Thoracic aorta (tissue), 2 donors: Measurements from ENCODE around the gene PRKCA. TPM values are rescaled to one million over a fixed set of nuclear protein-coding genes. Genes with fewer than 3 reads are reported as not detected.

Experiments
- ATAC-seq: fragments of 150-250 bp; one replicate; pipeline ENCODE4 v1.8.0; 2017; ENCODE audit warnings: low read depth; ENCODE audit not compliant: insufficient number of reproducible peaks, low FRiP score
- DNase-seq: peaks from one replicate; pipeline ENCODE4 v3.0.0-alpha.2; 2020; ENCODE audit warnings: low spot score
- H3K27ac ChIP-seq, 2 donors: fragments of 200-600 bp; sonication (generic); 1 replicate in 1 of 2; 2 replicates in 1 of 2; pipeline ENCODE4 v1.5.1; 2016; ENCODE audit warnings: mild to moderate bottlenecking in 2 of 2, moderate library complexity in 2 of 2
- H3K27me3 ChIP-seq: fragments of 200-600 bp; sonication (generic); replicated peaks from 2 replicates; pipeline ENCODE4 v1.6.0; 2016; ENCODE audit warnings: mild to moderate bottlenecking; ENCODE audit not compliant: insufficient read depth
- H3K36me3 ChIP-seq: fragments of 200-600 bp; sonication (generic); one replicate; pipeline ENCODE4 v1.5.1; 2016
- H3K4me1 ChIP-seq, 2 donors: fragments of 200-600 bp; sonication (generic); 1 replicate in 1 of 2; 2 replicates in 1 of 2; pipeline versions ENCODE4 v1.5.1 to v1.6.0; 2016; ENCODE audit warnings: low read depth in 2 of 2, mild to moderate bottlenecking in 1 of 2; ENCODE audit not compliant: control insufficient read depth in 1 of 2
- H3K4me3 ChIP-seq: fragments of 200-600 bp; sonication (generic); 2 replicates; pipeline ENCODE4 v1.5.1; 2016; ENCODE audit warnings: mild to moderate bottlenecking
- H3K9me3 ChIP-seq: fragments of 200-600 bp; sonication (generic); 2 replicates; pipeline ENCODE4 v1.5.1; 2016
- total RNA-seq, 2 donors: library from RNA; depleted of rRNA; stranded (reverse); fragments of >200 nt; gene quantifications; one replicate each; pipeline versions ENCODE4 v1.1.0 to v1.2.3, GENCODE V29; 2016
- TF ChIP-seq, protein P1 (sequence below): fragments of 200-600 bp; sonication (generic); IDR thresholded peaks from one replicate; pipeline ENCODE4 v1.5.1; 2019; ENCODE audit warnings: antibody characterized with exemption

The PRKCA gene
- total RNA-seq, 2 donors from 2014 or later = 9.1 to 11.6 TPM

DNA sequence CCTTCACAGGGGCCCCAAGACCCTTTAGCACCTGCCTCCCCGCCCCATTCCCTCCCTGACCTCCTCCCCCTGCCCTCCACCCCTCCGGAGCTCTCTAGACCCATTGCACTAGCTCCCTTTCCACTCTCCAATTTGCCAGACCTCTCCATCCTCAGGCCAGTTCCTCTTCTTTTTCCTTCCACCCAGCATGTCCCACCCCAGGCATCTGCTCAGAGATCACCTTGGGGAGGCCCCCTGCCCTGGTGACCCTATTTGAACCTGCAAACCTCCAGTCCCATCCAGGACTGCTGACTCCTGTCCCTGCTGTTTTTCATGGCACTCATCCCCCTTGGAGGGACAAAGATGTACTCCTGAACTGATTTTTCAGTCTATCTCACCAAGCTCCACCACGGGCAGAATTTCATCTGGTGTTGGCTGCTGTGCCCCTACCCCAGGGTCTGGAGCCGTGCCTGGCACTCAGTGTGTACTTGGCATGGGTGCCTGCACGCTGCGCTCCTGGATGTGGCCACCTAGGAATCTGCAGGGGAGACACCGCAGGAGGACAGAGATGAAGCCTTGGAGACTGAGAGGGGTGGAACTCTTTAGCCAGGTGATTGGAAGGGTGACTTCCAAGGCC, 446.9 kb downstream of the PRKCA start:
- no peaks in the 10 kb centered on the region for H3K36me3 ChIP-seq
- H3K4me3 ChIP-seq = no peak overlapping the region
- H3K27ac ChIP-seq = no peak overlapping the region
- DNase-seq (no peak), ATAC-seq (no peak)
- no peaks in the 10 kb centered on the region for H3K27me3 ChIP-seq
- no peaks in the 10 kb centered on the region for H3K9me3 ChIP-seq
- TF ChIP-seq, protein P1, sequence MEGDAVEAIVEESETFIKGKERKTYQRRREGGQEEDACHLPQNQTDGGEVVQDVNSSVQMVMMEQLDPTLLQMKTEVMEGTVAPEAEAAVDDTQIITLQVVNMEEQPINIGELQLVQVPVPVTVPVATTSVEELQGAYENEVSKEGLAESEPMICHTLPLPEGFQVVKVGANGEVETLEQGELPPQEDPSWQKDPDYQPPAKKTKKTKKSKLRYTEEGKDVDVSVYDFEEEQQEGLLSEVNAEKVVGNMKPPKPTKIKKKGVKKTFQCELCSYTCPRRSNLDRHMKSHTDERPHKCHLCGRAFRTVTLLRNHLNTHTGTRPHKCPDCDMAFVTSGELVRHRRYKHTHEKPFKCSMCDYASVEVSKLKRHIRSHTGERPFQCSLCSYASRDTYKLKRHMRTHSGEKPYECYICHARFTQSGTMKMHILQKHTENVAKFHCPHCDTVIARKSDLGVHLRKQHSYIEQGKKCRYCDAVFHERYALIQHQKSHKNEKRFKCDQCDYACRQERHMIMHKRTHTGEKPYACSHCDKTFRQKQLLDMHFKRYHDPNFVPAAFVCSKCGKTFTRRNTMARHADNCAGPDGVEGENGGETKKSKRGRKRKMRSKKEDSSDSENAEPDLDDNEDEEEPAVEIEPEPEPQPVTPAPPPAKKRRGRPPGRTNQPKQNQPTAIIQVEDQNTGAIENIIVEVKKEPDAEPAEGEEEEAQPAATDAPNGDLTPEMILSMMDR = no peak
- H3K4me1 ChIP-seq = no peaks in the 10 kb centered on the region

DNA sequence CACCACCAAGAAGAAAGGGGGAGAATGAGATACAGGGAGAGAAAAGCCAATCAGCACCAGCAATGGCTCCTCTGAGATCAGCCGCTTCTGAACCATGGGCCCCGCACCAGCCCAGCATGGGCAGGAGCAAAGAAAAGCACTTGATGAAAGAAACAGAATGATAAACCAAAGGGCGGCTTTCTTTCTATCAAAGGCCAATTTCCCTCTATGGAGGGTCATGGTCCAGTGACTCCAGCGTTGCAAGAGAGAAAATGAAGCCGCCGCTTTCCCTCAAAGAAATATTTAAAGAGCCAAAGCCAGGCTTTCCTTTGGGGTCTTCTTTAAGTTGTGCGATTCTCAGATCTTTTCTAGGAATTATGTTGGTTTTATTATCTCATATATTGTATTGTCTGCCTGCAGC, 447.7 kb downstream of the PRKCA start:
- H3K27ac ChIP-seq = no peak overlapping the region
- H3K27me3 ChIP-seq = no peaks in the 10 kb centered on the region
- DNase-seq (no peak), ATAC-seq (no peak)
- H3K36me3 ChIP-seq = no peaks in the 10 kb centered on the region
- no peaks in the 10 kb centered on the region for H3K9me3 ChIP-seq
- TF ChIP-seq, protein P1 = no peak
- no peaks in the 10 kb centered on the region for H3K4me1 ChIP-seq
- no peak overlapping the region for H3K4me3 ChIP-seq

DNA sequence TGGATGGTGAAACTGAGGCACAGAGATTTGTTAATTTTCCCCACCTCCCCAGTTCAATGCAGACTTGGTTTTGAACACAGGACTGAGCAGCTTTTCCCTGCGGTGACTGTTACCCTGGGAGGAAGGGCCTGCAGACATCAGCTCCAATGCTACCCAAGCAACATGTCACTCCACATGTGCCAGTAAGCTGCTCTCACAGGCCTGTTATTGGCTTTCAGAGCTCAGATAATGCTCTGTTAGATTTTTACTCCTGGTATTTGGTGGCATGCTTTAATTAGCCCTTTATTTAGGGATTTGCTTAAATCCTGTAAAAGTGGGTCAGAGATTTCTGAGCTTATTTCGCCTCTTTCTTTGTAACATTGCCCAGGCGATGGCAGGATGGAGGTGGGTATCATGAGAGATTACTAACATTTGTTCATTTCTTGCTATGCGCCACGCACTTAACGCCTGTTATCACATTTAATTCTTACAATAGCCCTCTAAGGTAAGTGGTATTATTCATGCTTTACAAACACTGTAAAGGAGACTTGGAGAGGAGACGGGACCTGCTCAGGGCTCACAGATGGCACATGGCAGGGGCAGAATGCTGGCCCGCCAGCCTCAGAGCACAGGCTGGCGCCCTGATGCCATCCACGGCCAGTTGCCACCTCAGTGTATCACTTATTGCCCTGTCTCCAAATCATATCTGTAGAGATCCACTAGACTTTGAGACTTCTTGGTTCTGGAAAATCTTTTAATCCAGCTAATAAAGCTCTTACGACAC, 448.5 kb downstream of the PRKCA start:
- TF ChIP-seq, protein P1 = no peak
- Histone ChIP-seq H3K9me3 (no peaks in the 10 kb centered on the region), H3K36me3 (no peaks in the 10 kb centered on the region), H3K4me1 (no peaks in the 10 kb centered on the region), H3K4me3 (no peak overlapping the region), H3K27ac (no peak overlapping the region), H3K27me3 (no peaks in the 10 kb centered on the region)
- DNase-seq (no peak), ATAC-seq (no peak)

DNA sequence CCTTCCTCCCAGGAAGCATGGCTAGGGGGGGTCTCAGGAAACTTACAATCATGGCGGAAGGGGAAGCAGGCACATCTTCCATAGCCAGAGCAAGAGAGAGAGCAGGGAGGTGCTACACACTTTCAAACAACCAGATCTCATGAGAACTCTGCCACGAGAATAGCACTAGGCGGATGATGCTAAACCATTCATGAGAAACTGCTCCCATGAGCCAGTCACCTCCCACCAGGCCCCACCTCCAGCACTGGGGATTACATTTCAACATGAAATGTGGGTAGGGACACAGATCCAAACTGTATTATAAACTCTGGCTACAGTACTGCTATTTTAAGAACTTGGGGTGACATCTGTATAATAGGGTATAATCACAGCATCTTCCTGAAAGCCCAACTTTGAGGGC, 449.4 kb downstream of the PRKCA start:
- Histone ChIP-seq H3K27me3 (no peaks in the 10 kb centered on the region), H3K4me1 (no peaks in the 10 kb centered on the region), H3K9me3 (no peaks in the 10 kb centered on the region), H3K4me3 (no peak overlapping the region), H3K27ac (no peak overlapping the region), H3K36me3 (no peaks in the 10 kb centered on the region)
- TF ChIP-seq, protein P1 = no peak
- ATAC-seq (no peak), DNase-seq (no peak)

DNA sequence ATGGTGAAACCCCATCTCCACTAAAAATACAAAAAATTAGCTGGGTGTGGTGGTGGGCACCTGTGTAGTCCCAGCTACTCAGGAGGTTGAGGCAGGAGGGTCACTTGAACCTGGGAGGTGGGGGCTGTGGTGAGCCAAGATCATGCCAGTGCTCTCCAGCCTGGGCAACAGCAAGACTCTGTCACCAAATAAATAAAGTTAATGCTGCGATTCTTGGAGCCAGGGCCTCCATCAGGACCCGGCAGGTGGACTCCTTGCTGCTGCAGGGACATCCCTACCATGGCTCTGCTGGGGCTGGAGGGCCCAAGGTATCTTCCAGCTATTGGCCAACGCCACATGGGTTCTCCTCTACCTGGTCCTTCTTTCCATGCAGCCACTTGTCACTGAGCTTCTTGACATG, 450.0 kb downstream of the PRKCA start:
- DNase-seq (no peak), ATAC-seq (no peak)
- Histone ChIP-seq H3K36me3 (no peaks in the 10 kb centered on the region), H3K9me3 (no peaks in the 10 kb centered on the region), H3K27me3 (no peaks in the 10 kb centered on the region), H3K4me1 (no peaks in the 10 kb centered on the region), H3K4me3 (no peak overlapping the region), H3K27ac (no peak overlapping the region)
- TF ChIP-seq, protein P1 = no peak
